Amygdala (tissue), 56 donors: ENCODE results near the gene GPBP1.
"Not testable (repeated sequence)": the region's sequence is repeated elsewhere in the genome, so short reads cannot be mapped to it uniquely, and the experiment has no call there.

Experiments
- DNase-seq, 56 donors: peaks; one replicate each; lab custom pipeline; 2025; lab: John Stamatoyannopoulos, UW

Gene GPBP1, protein sequence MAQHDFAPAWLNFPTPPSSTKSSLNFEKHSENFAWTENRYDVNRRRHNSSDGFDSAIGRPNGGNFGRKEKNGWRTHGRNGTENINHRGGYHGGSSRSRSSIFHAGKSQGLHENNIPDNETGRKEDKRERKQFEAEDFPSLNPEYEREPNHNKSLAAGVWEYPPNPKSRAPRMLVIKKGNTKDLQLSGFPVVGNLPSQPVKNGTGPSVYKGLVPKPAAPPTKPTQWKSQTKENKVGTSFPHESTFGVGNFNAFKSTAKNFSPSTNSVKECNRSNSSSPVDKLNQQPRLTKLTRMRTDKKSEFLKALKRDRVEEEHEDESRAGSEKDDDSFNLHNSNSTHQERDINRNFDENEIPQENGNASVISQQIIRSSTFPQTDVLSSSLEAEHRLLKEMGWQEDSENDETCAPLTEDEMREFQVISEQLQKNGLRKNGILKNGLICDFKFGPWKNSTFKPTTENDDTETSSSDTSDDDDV

DNA sequence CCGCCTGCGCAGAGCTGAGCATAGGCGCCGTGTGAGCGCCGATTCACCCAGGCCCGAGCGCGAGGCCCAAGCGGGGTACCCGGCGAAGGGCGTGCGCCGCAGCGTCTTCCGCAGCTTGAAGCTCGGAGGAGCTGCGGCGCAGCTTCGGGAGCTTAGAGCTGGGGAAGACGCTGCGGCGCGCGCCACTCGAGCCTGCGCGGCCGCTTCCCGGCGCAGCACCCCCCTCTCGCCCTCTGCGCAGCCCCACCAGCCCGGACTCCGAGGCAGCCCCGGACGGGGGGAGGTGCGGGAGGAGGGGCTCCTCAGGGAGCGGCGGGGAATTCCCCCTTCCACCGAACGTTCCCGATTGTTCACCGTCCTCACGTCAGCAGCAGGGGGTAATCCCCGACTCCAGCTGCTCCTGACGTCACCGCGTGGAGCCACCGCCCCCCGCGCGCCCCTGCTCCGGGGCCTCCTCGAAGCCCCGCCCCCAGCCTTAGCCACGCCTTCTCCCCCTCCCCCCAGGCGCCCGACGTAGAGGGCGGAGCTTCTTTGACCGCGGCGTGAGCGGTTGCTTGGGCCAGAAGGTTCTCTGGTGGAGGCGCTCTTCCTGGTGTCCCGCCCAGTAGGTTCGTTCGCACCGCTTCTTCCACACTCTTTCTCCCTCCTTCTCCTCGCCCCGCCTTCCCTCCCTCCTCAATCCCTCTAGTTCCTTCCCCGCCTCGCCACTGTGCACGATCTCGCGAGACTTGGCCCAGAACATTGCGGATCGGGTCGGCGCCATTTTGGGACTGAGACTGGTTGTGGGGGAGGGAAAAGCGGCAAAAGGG is at the start of gene GPBP1:
TSS of gene GPBP1 (plus strand) at position 741 of the 809 bp plus-strand sequence. CDS start 40,072 bp downstream, outside the sequence.
- peak; percentile 87 to 100 (median 98) for DNase-seq

DNA sequence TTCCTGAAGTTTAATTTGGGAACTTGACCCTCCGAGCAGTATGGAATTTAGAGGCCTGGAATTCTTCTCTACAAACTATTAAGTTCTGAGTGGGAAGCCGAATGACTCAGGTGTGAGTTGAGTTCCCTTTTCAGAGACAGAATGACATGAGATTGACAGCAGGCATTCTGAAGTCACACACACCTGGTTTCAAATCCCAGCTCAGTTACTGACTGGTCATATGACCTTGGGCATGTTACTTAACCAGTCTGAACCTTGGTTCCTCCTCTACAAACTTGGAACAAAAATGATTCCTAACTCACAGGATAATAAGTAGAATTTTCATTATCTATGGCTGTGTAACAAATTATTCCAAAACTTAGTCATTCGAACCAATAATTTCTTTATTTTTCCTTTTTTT is 45.5 kb upstream of the GPBP1 start:
- no peak for DNase-seq

DNA sequence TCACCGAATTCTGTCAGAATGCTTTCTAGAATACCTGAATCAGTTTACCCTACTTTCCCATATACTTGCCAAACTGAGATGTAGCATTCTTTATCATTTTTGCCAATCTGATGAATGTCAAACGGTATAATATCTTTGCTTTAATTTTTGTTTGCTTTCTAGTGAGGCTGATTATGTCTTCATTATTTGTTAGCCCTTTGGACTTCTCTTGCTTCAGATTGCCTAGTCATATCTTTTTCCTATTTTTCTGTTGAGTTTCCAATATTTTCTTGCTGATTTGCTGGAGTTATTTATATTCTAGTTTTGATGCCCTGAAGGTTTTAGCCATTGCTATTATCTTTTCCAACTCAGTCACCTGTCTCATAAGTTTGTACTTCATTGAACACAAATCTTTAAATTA is 40.3 kb upstream of the GPBP1 start:
- no peak for DNase-seq

DNA sequence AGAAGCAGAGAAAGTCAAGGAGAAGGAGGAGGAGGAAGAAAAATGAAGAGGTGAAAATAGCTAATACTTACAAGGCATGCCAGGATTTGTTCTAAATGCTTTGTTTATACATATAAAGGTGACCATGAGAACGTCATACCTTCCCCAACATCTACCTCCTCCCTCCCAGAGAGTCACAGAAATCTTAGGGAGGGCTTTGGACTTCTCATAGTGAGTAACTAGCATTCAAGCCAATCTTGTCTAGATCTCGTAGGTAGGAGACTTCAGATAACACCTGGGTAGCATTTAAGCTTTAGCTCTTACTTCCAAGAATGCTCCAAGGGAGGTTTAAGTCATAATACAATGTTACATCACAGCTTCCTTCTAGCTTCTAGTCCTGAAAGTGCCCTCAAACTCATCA is 36.5 kb upstream of the GPBP1 start:
- DNase-seq: no peak

DNA sequence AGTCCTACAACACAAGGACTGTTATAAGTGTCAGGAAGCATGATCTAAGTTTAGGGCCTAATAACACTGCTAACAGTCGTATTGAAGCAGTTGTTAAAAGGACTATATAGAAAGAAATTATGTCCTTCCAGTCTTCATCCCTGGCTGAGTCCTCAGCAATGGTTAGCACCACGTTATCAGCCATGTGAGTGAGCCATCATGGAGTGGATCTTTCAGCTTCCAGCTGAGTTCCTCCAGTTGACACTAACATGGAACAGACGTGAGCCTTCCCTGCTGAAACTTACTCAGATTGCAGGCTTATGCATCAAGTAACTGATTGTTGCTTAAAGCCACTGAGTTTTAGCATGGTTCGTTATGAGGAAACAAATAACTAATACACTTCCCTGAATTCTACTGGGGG is 21.5 kb upstream of the GPBP1 start:
- DNase-seq: no peak

DNA sequence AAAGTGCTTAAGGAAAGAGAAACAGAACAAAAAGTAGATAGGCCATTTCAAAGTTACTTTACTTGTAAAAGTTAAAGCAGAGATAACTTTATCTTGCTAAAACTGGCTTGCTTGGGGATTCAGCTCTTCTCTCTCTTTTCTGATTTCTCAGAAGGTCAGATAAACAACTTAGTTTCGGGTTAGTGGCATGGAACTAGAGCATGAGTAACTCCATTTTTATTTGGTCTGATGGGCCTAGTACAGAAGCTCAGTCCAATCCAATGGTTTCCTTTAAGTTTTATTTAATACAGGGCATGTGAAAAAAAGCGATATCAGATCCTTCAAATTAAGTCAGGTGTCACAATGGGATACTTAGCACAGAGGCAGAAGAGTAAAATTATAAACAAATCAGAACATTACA is 18.8 kb upstream of the GPBP1 start:
- no peak for DNase-seq

DNA sequence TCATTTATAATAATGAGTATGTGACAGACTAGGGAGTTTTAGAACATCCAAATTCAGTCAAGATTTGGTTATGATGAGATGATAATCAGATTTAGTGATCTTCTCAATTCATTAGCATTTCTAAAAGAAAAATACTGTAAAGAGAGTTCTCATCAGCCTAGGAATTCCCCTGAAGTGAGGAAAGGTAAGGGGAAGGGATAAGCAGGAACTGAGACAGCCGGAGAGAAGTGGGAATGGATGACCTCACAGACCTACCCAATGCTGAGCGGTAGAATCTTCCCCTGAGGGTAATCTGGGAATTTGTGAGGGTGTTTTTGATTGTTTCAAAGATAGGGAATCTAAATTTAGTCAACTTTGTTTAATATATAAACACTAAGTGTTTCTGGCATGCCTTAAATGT is 16.7 kb upstream of the GPBP1 start:
- no peak for DNase-seq

DNA sequence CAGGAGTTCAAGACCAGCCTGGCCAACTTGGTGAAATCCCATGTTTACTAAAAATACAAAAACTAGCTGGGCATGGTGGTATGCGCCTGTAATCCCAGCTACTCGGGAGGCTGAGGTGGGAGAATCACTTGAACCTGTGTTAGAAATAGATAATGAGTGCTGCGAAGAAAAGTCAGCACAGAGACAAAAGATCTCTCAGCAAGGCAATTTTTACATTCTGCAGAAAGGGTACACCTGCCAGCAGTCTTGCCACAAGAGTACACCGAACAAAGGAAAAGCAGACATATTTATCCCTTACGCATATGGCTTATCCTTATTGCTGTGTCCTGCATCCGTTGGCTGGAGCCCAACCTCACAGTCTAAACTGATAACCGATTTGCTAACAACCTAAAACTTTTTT is 16.2 kb upstream of the GPBP1 start:
- no peak for DNase-seq

DNA sequence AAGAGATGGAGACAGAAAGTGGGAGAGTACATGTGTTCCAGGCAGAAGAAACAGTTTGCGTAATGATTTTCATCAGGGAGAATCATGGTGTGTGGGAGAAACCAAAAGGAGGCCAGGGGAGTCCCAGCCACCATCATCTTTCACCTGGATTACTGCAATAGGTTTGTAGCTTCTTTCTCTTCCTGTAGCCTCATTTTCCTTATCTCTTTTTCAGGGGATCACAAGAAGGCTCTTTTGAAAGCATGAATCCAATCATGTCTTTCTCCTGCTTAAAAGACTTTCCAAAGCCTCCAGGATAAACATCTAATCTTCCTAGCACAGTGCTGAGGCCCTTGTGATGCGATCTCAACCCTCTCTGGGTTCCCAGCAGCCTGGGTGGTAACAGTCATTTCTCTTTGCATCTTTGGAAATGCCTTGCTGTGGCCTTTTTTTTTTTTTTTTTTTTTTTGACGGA is 10.3 kb upstream of the GPBP1 start:
- DNase-seq: no peak

DNA sequence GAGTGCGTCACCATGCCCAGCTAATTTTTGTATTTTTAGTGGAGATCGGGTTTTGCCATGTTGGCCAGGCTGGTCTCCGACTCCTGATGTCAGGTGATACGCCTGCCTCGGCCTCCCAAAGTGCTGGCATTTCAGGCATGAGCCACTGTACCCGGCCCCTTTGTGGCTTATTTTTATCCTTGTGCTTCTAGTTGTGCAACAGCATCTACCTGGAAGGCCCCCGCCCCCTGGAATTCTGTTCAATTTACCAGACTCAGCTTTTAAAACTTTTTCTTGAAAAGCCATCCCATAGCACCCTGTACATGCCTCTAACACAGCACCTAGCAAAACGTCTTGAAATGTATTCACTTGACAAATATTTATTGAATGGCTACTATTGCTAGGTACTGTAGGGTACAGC is 9.7 kb upstream of the GPBP1 start:
- no peak for DNase-seq

DNA sequence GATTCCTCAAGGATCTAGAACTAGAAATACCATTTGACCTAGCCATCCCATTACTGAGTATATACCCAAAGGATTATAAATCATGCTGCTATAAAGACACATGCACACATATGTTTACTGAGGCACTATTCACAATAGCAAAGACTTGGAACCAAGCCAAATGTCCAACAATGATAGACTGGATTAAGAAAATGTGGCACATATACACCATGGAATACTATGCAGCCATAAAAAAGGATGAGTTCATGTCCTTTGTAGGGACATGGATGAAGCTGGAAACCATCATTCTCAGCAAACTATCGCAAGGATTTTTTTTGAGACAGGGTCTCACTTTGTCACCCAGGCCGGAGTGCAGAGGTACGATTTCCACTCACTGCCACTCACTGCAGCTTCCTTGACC is 8.7 kb upstream of the GPBP1 start:
- DNase-seq: not testable (repeated sequence)

DNA sequence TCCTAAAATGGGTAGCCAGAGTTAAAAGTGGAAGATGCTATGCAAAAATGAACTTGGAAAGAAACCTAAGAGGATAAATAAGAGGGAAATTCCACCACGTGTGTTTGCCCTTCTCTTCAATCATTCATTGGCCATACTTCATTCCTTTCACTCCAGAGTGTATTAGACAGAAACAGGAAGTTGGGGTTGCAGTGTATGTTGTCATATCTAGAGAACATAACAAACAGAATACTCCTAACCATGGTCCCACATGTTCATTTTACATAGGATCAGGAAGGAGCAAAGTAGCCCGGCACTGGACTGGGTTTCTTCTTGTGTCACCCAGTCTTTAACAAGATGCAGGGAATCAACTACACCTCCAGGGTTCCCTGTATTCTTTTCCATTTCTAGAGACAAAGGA is 7.6 kb upstream of the GPBP1 start:
- DNase-seq: no peak

DNA sequence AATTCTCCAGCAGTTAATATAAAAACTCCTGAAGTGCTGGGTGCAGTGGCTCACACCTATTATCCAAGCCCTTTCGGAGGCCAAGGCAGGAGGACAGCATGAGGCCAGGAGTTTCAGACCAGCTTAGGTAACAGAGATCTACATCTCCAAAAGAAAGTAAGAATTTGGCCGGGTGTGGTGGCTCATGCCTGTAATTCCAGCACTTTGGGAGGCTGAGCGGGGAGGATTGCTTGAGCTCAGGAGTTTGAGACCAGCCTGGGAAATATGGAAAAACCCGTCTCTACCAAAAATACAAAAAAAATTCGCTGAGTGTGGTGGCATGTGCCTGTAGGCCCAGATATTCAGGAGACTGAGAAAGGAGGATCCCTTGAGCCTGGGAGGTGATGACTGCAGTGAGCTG is 6.7 kb upstream of the GPBP1 start:
- DNase-seq: no peak

DNA sequence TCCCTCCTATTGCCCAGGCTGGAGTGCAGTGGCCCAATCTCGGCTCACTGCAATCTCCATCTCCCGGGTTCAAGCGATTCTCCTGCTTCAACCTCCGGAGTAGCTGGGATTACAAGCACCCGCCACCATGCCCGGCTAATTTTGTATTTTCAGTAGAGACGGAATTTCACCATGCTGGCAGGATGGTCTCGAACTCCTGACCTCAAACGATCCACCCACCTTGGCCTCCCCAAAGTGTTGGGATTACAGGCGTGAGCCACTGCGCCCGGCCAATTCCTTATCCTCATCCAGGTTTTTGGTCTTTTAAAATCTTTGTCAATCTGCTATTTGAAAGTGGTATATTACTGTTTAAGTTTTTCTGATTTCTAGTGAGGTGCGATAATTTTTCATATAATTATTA is 3.7 kb upstream of the GPBP1 start:
- DNase-seq: not testable (repeated sequence)

DNA sequence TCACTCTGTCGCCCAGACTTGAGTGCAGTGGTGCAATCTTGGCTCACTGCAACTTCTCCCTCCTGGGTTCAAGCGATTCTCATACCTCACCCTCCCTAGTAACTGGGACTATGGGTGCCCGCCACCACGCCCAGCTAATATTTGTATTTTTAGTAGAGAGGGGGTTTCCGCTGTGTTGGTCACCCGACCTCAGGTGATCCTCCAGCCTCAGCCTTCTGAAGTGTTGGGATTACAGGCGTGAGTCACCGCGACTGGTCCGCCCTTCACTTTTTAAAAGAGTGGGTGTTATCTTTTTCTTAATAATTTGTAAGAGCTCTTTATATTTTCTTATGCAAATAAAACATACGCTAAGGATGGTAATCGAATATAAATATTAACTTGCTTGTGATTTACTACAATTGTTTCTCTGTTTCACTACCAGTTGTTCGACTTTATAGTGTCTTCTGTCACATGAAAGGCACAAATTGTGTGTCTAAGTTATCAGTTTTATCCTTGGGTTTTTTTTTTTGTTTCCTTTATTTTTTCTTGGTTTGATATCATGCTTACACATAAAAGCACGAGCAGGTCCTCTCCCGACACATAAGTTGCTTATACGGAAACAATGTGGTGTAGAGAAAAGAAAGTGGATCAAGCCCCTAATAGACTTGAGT is 1.9 kb upstream of the GPBP1 start:
- no peak for DNase-seq

DNA sequence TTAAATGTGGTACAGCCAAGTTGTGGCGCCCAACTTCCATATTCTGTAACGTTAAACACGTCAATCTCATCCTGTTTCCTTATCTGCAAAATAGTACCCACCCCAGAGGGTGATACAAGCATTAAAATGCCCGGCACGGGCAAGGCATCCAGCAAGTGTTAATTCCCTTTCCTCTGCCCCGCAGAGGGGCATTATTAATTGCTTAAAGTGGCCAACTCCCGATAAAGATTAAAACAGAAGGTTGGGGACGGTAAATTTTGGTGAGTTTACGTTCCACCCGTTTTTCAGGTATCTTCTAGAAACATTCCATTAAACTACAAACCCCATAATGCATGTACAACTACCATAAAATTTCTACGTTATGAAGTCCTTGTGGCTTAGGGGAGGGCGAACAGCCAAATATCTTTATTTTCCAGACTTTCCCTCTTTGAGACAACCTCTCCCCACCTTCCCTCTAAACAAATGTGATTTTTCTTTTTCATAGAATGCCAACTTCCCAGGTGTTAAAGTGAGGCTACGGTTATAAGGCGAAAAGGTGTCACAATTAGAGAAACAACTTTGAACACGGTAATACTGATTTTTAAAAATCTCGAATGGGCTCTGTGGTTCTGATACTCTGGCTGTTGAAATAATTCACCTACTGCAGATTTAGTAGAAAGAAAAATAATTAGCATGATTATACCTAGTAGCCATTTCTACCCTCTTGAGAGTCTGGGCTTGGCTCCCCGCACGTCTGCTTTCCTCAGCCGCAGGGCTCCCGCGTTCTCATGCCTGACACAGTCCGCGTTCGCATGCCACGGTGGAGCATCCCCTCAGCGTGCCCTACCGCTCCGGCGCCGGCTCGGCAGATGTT is 1.2 kb upstream of the GPBP1 start:
- DNase-seq: peak in 12 of 56 donors; percentile 10 to 79 (median 24)

DNA sequence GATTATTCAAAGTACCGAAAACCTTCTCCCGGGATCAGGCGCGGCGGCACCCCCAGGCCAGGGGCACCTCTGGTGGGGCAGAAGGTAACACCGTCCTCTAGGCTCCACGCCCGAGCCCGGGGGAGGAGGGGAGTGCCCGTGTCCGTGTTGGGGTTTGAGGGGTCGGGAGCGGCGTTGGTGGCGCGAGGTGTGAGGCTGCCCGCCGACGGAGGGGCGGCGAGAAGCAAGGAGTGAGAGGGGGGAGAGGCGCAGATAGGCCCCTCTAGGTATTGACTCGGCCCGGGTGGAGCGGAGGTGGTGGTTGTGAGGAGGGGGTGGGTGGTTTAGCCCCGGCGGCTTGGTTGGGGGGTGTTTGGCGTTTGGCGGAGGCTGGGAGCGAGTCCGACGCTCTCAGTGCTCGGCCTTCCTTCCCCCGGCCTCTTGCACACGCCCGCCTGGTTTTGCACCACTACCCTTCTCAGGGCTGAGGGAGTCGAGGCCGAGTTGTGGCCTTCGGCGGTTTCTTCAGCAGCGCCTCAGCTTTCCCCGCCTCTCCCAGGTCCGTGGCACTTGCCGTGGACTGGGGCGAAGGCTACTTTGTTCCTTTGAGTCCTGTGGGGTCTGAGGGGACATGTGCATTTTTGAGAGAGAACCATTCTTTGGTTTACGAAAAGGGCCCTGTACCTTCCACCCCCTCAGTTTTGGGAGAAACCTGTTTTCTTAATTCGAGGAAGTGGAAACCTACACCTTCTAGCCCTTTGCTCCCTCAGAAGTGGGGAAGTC is 450 bp downstream of the GPBP1 start:
- DNase-seq: peak in 33 of 56 donors; percentile 21 to 74 (median 49)

DNA sequence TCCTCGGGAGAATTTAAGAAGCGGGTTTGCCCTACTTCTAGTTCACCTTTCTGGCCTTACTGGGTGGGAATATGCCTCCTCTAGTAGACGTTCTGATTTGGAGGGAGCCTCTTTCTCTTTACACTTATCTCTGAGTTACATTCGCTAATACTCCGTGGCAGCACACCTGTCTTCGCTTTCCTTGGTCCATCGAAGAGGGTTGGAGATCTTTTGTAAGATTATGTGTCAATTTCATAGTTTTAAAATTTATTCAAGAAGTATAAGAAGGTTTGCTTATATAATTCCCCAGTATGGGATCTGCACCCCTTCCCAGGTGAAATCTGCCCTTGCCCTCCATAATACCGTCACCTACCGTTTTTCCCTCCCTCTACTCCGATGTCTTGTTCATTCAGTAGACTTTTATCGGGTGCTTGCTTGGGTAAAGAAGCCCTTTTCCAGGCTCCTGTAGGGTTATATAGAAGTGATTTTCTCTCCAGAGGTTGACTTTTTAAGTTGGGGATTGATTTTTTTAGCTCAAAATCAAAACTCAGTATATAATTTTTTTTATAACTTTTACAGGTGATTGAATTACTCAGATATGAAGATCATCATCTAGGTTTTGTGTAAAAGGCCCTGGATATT is 1.1 kb downstream of the GPBP1 start:
- no peak for DNase-seq
